Measurements from ENCODE around the gene GPC5.

DNA sequence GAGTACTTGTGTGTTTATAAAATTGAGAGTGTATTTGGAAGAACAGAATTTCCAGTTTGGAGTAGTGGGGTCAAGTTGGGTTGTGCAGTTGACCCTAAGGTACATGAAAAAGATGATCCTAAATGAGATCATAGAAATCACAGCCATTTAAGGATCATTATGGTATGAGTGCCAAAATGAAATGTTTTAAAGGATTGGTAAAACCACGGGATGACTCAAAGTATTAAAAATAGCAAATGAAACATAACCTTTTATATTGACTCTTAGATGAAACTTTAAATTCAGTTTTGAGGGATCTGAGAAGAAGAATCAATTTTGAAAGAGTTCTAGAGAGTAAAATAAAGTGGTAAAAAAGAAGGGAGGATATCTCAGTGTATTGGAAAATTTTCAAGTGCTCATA lies 773.8 kb downstream of the GPC5 start:
- TF ChIP-seq, protein P1, sequence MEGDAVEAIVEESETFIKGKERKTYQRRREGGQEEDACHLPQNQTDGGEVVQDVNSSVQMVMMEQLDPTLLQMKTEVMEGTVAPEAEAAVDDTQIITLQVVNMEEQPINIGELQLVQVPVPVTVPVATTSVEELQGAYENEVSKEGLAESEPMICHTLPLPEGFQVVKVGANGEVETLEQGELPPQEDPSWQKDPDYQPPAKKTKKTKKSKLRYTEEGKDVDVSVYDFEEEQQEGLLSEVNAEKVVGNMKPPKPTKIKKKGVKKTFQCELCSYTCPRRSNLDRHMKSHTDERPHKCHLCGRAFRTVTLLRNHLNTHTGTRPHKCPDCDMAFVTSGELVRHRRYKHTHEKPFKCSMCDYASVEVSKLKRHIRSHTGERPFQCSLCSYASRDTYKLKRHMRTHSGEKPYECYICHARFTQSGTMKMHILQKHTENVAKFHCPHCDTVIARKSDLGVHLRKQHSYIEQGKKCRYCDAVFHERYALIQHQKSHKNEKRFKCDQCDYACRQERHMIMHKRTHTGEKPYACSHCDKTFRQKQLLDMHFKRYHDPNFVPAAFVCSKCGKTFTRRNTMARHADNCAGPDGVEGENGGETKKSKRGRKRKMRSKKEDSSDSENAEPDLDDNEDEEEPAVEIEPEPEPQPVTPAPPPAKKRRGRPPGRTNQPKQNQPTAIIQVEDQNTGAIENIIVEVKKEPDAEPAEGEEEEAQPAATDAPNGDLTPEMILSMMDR (IDR thresholded peaks at IDR 0.05; ENCODE audit: low read depth, low read length, missing input control), result no peak
- TF ChIP-seq, protein P2, sequence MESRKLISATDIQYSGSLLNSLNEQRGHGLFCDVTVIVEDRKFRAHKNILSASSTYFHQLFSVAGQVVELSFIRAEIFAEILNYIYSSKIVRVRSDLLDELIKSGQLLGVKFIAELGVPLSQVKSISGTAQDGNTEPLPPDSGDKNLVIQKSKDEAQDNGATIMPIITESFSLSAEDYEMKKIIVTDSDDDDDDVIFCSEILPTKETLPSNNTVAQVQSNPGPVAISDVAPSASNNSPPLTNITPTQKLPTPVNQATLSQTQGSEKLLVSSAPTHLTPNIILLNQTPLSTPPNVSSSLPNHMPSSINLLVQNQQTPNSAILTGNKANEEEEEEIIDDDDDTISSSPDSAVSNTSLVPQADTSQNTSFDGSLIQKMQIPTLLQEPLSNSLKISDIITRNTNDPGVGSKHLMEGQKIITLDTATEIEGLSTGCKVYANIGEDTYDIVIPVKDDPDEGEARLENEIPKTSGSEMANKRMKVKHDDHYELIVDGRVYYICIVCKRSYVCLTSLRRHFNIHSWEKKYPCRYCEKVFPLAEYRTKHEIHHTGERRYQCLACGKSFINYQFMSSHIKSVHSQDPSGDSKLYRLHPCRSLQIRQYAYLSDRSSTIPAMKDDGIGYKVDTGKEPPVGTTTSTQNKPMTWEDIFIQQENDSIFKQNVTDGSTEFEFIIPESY (IDR thresholded peaks at IDR 0.05), result no peak
- TF ChIP-seq, protein P3, sequence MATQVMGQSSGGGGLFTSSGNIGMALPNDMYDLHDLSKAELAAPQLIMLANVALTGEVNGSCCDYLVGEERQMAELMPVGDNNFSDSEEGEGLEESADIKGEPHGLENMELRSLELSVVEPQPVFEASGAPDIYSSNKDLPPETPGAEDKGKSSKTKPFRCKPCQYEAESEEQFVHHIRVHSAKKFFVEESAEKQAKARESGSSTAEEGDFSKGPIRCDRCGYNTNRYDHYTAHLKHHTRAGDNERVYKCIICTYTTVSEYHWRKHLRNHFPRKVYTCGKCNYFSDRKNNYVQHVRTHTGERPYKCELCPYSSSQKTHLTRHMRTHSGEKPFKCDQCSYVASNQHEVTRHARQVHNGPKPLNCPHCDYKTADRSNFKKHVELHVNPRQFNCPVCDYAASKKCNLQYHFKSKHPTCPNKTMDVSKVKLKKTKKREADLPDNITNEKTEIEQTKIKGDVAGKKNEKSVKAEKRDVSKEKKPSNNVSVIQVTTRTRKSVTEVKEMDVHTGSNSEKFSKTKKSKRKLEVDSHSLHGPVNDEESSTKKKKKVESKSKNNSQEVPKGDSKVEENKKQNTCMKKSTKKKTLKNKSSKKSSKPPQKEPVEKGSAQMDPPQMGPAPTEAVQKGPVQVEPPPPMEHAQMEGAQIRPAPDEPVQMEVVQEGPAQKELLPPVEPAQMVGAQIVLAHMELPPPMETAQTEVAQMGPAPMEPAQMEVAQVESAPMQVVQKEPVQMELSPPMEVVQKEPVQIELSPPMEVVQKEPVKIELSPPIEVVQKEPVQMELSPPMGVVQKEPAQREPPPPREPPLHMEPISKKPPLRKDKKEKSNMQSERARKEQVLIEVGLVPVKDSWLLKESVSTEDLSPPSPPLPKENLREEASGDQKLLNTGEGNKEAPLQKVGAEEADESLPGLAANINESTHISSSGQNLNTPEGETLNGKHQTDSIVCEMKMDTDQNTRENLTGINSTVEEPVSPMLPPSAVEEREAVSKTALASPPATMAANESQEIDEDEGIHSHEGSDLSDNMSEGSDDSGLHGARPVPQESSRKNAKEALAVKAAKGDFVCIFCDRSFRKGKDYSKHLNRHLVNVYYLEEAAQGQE (IDR thresholded peaks at IDR 0.05), result no peak
